WTC11 (cell line): ENCODE results near the gene FAM228A. TPM values are rescaled to one million over a fixed set of nuclear protein-coding genes. Genes with fewer than 3 reads are reported as not detected.

ENCODE experiments used
- ATAC-seq: fragments of 200-7000 bp; cut with Tn5 transposase; 2 replicates; pipeline ENCODE4 v1.10.0; 2021; ENCODE audit warnings: mild to moderate bottlenecking, moderate library complexity
- Bru-seq: library from RNA; stranded (reverse); fragments of 400-500 nt; gene quantifications from one replicate; lab custom pipeline; 2021; lab: Mats Ljungman, UMichigan
- CTCF ChIA-PET: fragments of 300-600 bp; sonication (Branson Sonifier 250); formaldehyde crosslinking; loops from one replicate; lab custom pipeline; 2021; ENCODE audit warnings: antibody characterized with exemption; lab: Charles Lee
- POLR2A ChIA-PET: fragments of 350-600 bp; sonication (Branson Sonifier 250); formaldehyde crosslinking; loops from one replicate; lab custom pipeline; 2021; ENCODE audit warnings: antibody characterized with exemption; lab: Charles Lee
- DNase-seq: peaks from one replicate; pipeline ENCODE4 v3.0.0; 2021; ENCODE audit warnings: low spot score
- H3K27ac Mint-ChIP-seq: 2 replicates; pipeline ENCODE4 v1.8.0; 2021; ENCODE audit warnings: mixed read lengths
- H3K27me3 Mint-ChIP-seq: 2 replicates; pipeline ENCODE4 v1.8.0; 2021; ENCODE audit warnings: low read depth, mild to moderate bottlenecking, moderate library complexity, mixed read lengths
- H3K36me3 Mint-ChIP-seq: 2 replicates; pipeline ENCODE4 v1.8.0; 2021; ENCODE audit warnings: mixed read lengths
- H3K4me1 Mint-ChIP-seq: 2 replicates; pipeline ENCODE4 v1.8.0; 2022; ENCODE audit warnings: mixed read lengths
- H3K4me3 Mint-ChIP-seq: 2 replicates; pipeline ENCODE4 v1.8.0; 2021; ENCODE audit warnings: mild to moderate bottlenecking, moderate library complexity, mixed read lengths
- H3K9me3 Mint-ChIP-seq: 2 replicates; pipeline ENCODE4 v1.8.0; 2021; ENCODE audit warnings: mixed read lengths
- E2F1 ChIP-seq: sonication (generic); formaldehyde crosslinking; IDR thresholded peaks from 2 replicates; pipeline ENCODE4 v1.8.0; 2022; ENCODE audit warnings: mild to moderate bottlenecking, missing genetic modification reagents
- ESRRA ChIP-seq: sonication (generic); formaldehyde crosslinking; IDR thresholded peaks from 2 replicates; pipeline ENCODE4 v1.8.1; 2022; ENCODE audit warnings: mild to moderate bottlenecking, missing genetic modification reagents, borderline replicate concordance
- FOXK1 ChIP-seq: sonication (generic); formaldehyde crosslinking; IDR thresholded peaks from 2 replicates; pipeline ENCODE4 v1.8.0; 2022; ENCODE audit warnings: mild to moderate bottlenecking, moderate library complexity, missing genetic modification reagents
- GRHL2 ChIP-seq: fragments of 250-450 bp; sonication (Bioruptor Pico); IDR thresholded peaks from 2 replicates; pipeline ENCODE4 v1.8.0; 2022; ENCODE audit warnings: mild to moderate bottlenecking, moderate library complexity; ENCODE audit not compliant: insufficient replicate concordance, severe bottlenecking
- GTF2I ChIP-seq: fragments of 250-450 bp; sonication (Bioruptor Pico); conservative IDR thresholded peaks from 2 replicates; pipeline ENCODE4 v1.4.0; 2021; ENCODE audit warnings: mild to moderate bottlenecking
- HMGA2 ChIP-seq: fragments of 250-450 bp; sonication (Bioruptor Pico); IDR thresholded peaks from 2 replicates; pipeline ENCODE4 v1.4.0; 2021; ENCODE audit warnings: mild to moderate bottlenecking, moderate library complexity
- MXD4 ChIP-seq: fragments of 250-450 bp; sonication (Bioruptor Pico); IDR thresholded peaks from 2 replicates; pipeline ENCODE4 v1.8.0; 2021; ENCODE audit warnings: mild to moderate bottlenecking, moderate library complexity, borderline replicate concordance
- NFE2L1 ChIP-seq: sonication (generic); formaldehyde crosslinking; IDR thresholded peaks from 2 replicates; pipeline ENCODE4 v1.8.1; 2023; ENCODE audit warnings: missing genetic modification reagents
- PREB ChIP-seq: sonication (generic); formaldehyde crosslinking; IDR thresholded peaks from 2 replicates; pipeline ENCODE4 v1.8.1; 2022; ENCODE audit warnings: mild to moderate bottlenecking, missing genetic modification reagents, moderate library complexity, borderline replicate concordance
- SP1 ChIP-seq: sonication (generic); formaldehyde crosslinking; conservative IDR thresholded peaks from 2 replicates; pipeline ENCODE4 v1.8.1; 2022; ENCODE audit warnings: missing genetic modification reagents
- STAT6 ChIP-seq: sonication (generic); formaldehyde crosslinking; conservative IDR thresholded peaks from 2 replicates; pipeline ENCODE4 v1.8.1; 2023; ENCODE audit warnings: mild to moderate bottlenecking, low read depth, missing genetic modification reagents, moderate library complexity
- TCF7 ChIP-seq: sonication (generic); formaldehyde crosslinking; IDR thresholded peaks from 2 replicates; pipeline ENCODE4 v1.8.0; 2022; ENCODE audit warnings: mild to moderate bottlenecking, low read depth, missing genetic modification reagents, moderate library complexity
- ZNF219 ChIP-seq: sonication (generic); formaldehyde crosslinking; IDR thresholded peaks from 2 replicates; pipeline ENCODE4 v1.8.0; 2023; ENCODE audit warnings: missing genetic modification reagents, mild to moderate bottlenecking, borderline replicate concordance
- ZNF423 ChIP-seq: fragments of 250-450 bp; sonication (Bioruptor Pico); IDR thresholded peaks from 2 replicates; pipeline ENCODE4 v2.1.2; 2022; ENCODE audit warnings: mild to moderate bottlenecking, moderate library complexity
- ZNF425 ChIP-seq: fragments of 250-450 bp; sonication (Bioruptor Pico); conservative IDR thresholded peaks from 2 replicates; pipeline ENCODE4 v1.9.0; 2021; ENCODE audit warnings: mild to moderate bottlenecking
- long read RNA-seq, 3 experiments: library from RNA in 1 of 3; library from capped mRNA in 1 of 3; library from polyadenylated mRNA in 1 of 3; unstranded in 2 of 3; stranded (forward) in 1 of 3; transcript quantifications; one replicate each; pipeline ENCODE4 v2.0.0, GENCODE V29; 2021
- total RNA-seq: library from RNA; stranded (reverse); gene quantifications from 3 replicates; pipeline ENCODE4 v1.2.3, GENCODE V29; 2021
- TF ChIP-seq, protein P1 (sequence below): fragments of 250-450 bp; sonication (Bioruptor Pico); IDR thresholded peaks from 2 replicates; pipeline ENCODE4 v2.1.2; 2022; ENCODE audit warnings: mild to moderate bottlenecking, moderate library complexity
- TF ChIP-seq, protein P2 (sequence below): sonication (generic); formaldehyde crosslinking; IDR thresholded peaks from 2 replicates; pipeline ENCODE4 v1.8.1; 2022; ENCODE audit warnings: low read depth, mild to moderate bottlenecking, moderate library complexity, missing genetic modification reagents, borderline replicate concordance

Gene FAM228A
- total RNA-seq = 0.09 to 0.25 TPM in 2 of 3 replicates, not detected in the other
- Bru-seq, nascent RNA = not detected
- long read RNA-seq, experiment 1 = 0 reads
- long read RNA-seq, experiment 2 = 0 reads
- long read RNA-seq, experiment 3 = 0 reads

DNA sequence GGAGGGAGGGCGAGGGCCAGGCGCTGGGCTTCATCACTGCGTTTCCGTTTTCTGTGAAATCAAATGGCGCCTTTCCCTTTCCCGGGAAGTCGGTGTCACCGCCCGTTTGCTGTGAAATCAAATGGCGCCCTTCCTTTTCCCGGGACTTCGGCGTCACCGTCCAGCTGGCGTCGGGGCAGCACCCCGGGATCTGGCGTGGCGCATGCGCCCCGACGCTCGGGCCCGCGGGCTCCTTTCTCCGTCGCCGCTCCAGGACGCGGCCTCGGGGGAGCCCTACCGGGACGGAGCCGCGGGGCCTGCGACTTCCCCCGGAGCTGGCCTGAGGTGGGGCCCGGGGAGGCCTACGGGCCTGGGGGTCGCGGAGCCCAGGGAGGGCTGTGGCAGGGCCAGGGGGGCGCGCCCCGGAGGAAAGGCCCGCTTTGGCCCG, at the start of gene FAM228A:
Gene FAM228A (plus strand): TSS at position 203 of the 427 bp plus-strand sequence. CDS start 428 bp downstream, outside the sequence.
- H3K4me3 Mint-ChIP-seq = no peak within 1 kb of the TSS
- POLR2A ChIA-PET = no interaction called here
- DNase-seq (no peak), ATAC-seq (peak; percentile 48)
- CTCF ChIA-PET = interaction anchor here (0.9 to 1.8 kb wide), 2 partner anchors 11 to 90 kb away, joined by 3 to 8 read pairs; partner anchors contain the start of gene TP53I3
- TF ChIP-seq, protein P1, sequence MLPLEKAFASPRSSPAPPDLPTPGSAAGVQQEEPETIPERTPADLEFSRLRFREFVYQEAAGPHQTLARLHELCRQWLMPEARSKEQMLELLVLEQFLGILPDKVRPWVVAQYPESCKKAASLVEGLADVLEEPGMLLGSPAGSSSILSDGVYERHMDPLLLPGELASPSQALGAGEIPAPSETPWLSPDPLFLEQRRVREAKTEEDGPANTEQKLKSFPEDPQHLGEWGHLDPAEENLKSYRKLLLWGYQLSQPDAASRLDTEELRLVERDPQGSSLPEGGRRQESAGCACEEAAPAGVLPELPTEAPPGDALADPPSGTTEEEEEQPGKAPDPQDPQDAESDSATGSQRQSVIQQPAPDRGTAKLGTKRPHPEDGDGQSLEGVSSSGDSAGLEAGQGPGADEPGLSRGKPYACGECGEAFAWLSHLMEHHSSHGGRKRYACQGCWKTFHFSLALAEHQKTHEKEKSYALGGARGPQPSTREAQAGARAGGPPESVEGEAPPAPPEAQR = no peak
- TF ChIP-seq HMGA2 (CRISPR knock-in tag) (no peak), ESRRA (no peak), GRHL2 (CRISPR knock-in tag) (no peak), ZNF423 (no peak), TCF7 (no peak), FOXK1 (CRISPR knock-in tag) (no peak), ZNF219 (CRISPR knock-in tag) (no peak), PREB (CRISPR knock-in tag) (no peak), NFE2L1 (no peak), SP1 (CRISPR knock-in tag) (no peak), E2F1 (CRISPR knock-in tag) (no peak), STAT6 (CRISPR knock-in tag) (no peak), GTF2I (CRISPR knock-in tag) (no peak), ZNF425 (CRISPR knock-in tag) (no peak), MXD4 (CRISPR knock-in tag) (no peak)
- TF ChIP-seq, protein P2, sequence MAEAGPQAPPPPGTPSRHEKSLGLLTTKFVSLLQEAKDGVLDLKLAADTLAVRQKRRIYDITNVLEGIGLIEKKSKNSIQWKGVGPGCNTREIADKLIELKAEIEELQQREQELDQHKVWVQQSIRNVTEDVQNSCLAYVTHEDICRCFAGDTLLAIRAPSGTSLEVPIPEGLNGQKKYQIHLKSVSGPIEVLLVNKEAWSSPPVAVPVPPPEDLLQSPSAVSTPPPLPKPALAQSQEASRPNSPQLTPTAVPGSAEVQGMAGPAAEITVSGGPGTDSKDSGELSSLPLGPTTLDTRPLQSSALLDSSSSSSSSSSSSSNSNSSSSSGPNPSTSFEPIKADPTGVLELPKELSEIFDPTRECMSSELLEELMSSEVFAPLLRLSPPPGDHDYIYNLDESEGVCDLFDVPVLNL (CRISPR knock-in tag) = no peak
- no peak within 1 kb of the TSS for H3K27ac Mint-ChIP-seq
- no peaks in the 10 kb centered on the region for H3K9me3 Mint-ChIP-seq
- H3K4me1 Mint-ChIP-seq = no peaks in the 10 kb centered on the region
- no peaks in the 10 kb centered on the region for H3K36me3 Mint-ChIP-seq
- H3K27me3 Mint-ChIP-seq = peaks cover 2% of the 10 kb centered on the region; the same call in 1 of the 2 replicates
